ENCODE results near the gene VPS35L.
A peak's percentile ranks its signal among the peaks of the same experiment; 100 is the strongest.
"Not testable (repeated sequence)": the region's sequence is repeated elsewhere in the genome, so short reads cannot be mapped to it uniquely, and the experiment has no call there.

Gene VPS35L

DNA sequence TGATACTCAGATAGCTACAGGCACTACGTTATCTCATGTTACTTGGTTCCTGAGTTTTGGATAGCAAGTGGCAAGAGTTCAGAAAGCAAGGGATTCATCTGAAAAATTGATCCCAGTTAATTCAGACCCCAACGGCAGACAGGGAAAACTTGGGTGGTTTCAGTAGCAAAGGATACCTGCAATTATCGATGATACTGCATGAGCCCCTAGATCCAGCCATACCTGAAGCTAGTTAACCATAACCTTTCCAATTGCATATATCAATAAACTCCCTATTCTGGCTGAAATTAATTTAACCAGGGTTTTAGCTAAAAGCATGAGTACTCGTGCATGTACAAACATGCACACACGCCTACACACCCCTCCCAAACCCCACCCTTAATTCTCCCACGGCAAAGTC lies 158.2 kb downstream of the VPS35L start:
- no peak for DNase-seq

DNA sequence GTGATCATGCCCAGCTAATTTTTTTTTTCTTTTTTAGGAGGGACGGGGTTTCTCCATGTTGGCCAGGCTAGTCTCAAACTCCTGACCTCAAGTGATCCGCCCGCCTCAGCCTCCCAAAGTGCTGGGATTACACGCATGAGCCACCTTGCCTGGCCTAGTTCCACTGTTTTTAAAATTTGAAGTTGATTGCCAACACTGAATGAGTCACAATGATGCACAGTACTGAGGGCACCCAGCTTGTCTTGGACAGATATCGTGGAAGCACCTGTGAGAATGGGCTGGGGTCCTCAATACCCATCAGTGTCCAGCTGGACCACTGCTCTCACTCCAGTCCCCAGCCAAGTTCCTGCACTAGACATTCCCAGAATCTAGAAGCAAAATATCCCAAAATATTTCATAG lies 160.1 kb downstream of the VPS35L start:
- no peak for DNase-seq

DNA sequence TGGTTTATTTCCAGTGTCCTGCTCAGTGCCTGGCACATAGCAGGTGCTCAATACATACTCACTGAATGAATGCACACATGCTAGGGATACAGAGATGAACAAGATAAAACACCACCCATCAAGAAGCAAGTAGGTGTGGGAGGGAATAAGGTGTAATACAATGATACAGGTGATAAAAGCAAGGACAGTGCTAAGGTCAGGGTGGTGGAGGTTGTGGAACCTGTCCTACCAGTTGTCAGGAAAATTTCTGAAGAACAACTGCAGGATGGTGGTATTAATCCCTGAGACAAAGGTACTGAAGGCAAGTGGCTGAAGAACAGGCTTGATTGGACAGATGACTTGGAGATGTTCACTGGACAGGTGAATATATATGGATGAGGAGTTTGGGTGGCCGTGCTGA lies 160.7 kb downstream of the VPS35L start:
- no peak for DNase-seq

DNA sequence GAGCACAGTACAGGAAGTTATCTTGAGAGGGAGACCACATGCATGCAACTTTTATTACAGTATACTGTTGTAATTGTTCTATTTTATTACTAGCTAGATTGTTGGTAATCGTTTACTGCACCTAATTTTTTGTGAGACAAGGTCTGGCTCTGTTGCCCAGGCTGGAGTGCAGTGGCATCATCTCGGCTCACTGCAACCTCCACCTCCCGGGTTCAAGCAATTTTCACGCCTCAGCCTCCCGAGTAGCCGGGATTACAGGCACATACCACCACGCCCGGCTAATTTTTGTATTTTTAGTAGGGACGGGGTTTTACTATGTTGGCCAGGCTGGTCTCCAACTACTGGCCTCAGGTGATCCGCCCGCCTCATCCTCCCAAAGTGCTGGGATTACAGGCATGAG lies 161.2 kb downstream of the VPS35L start:
- not testable (repeated sequence) for DNase-seq

DNA sequence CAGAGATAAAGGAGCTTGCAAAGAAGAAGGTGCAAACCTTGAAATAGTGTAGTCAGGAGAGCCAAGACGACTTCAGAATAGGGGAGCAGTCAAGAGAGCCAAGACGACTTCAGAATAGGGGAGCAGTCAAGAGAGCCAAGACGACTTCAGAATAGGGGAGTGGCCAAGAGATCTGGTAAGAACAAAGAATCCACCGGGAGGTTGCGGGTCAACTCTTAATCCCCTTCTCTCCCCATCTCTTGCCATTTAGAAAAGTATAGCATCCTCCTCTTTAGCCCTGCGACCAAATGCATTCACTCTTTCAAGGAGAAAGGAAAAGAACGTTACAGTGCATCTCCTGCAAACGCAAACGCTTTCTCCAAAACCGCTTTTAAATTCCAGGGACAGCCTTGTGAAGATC lies 161.8 kb downstream of the VPS35L start:
- no peak for DNase-seq

DNA sequence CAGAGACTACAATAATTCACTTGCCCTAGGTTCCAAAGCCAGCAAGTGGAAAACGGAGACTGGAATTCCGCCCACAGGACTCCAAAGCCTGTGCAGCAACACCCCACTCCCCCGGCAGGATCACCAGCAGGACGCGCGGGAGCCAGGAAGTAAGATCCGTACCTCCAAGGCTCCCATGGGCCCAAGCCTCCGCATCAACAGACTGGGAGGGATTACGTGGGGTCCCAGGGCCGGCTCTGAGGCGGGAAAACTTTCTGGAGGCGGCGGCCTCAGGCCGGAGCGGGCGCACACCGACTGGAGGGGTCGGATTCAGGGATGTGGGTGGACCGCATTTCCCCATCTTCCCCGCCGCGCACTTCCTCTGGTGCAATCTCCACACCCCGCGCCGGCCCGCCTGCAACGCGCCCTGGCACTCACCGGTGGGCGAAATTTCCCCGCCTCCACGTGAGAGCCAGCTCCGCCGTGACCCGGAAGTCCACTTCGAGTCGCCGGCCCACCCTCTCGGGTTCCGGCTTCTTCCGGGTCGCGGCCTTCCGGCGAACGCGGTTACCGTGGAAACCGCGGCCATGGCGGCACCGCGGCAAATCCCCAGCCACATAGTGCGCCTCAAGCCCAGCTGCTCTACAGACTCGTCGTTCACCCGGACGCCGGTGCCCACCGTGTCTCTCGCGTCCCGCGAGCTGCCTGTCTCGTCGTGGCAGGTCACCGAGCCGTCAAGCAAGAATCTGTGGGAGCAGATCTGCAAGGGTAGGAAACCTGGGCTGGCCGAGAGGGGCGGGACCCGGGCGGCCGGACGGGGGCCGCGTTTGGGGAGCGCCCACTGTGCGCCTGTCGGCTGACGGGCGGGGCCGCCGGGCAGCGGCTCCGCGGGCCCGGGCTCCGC lies 162.5 kb downstream of the VPS35L start, which contains the start of the genes IQCK and KNOP1:
Gene IQCK (plus strand): TSS at position 531 of the 883 bp plus-strand sequence. CDS start 36 bp downstream, at position 567.
Gene KNOP1 (minus strand): TSS at position 487 of the 883 bp plus-strand sequence. CDS start 3,192 bp downstream, outside the sequence.
- peak; percentile 89 to 92 for DNase-seq

DNA sequence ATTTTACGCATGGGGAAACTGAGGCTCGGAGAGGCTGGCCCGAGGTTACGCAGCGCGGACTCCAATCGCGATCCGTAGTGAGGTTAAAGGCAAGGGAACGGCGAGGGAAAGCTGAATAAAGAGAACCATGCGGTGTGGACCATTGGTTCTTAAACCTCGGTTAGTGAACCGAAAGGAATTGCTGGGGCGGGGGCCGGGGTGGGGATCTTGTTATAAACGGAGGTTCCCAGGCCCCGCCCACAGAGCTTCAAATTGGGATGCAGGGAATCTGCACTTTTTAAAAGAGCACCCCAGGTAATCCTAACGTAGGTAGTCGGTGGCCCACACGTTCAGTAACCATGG lies 163.1 kb downstream of the VPS35L start:
- no peak for DNase-seq

DNA sequence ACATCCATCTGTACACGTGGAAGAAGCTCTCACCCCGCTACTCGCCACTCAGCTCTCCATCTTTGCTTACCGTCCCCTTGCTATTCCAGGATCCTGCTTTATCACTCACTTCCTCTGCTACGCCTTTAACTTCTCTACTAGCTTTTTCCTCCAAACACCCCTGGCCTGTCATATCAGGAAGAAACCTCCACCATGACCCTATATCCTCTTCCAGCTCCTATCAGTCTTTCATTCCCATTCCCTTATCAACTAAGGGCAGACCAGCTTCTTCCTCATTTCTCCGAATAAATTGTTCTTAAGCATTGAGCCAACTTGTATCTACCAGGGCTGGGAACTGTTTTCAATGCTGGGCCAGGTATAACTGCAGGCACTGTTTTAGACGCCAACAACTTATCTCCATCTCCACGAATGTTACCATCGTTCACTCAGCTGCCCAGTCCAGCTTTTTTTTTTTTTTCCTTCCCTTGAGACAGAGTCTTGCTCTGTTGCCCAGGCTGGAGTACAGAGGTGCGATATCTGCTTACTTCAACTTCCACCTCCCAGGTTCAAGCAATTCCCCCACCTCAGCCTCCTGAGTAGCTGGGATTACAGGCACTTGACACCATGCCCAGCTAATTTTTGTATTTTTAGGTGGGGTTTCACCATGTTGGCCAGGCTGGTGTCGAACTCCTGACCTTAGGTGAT lies 166.9 kb downstream of the VPS35L start:
- DNase-seq = no peak

DNA sequence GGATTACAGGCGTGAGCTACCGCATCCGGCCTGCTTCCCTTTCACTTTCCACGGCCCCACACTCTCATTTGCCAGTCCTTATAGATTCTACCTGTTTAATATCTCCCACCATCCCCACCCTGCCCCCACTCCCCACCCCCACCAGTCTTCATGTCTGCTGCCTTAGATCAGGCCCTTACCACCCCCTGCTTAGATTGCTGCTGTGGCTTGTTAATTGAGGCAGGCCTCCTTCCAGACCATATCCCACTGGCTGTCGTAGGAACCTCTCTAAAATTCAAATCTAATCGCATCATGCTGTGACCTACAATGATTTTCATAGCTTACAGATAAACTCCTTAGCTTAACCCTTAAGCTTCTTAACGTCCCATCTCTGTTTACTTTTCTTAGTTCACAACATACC lies 167.5 kb downstream of the VPS35L start:
- DNase-seq = no peak

DNA sequence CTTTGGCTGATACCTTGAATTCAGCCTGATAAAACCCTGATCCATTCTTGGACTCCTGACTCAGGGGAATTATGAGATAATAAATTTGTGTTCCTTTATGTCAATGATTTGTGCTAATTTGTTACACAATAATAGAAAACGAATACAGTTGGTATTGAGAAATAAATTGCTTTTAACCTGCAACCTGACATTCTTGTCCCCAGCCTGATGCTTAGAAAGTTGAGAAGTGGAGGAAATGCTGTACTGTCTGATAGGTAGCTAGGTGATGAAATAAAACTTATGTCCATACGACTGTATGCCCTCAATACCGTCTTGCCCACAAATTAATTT lies 173.1 kb downstream of the VPS35L start:
- no peak for DNase-seq

DNA sequence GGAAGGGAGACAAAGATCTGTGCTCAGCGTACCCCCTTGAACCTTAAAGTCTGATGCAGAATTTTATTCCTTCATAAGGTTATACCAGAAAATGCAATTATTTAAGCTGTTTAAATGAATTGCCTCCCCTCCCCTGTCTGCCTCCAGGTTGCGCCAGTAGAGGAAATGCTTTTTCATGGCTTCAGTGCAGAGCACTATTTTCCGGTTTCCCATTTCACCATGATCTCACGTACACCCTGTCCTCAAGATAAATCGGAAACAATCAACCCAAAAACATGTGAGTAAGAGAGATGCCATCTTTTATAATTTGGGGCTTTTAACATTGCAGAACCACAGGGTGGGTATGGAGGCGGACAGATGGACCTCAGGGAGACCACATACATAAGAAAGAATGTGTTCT lies 178.0 kb downstream of the VPS35L start:
- DNase-seq = no peak

DNA sequence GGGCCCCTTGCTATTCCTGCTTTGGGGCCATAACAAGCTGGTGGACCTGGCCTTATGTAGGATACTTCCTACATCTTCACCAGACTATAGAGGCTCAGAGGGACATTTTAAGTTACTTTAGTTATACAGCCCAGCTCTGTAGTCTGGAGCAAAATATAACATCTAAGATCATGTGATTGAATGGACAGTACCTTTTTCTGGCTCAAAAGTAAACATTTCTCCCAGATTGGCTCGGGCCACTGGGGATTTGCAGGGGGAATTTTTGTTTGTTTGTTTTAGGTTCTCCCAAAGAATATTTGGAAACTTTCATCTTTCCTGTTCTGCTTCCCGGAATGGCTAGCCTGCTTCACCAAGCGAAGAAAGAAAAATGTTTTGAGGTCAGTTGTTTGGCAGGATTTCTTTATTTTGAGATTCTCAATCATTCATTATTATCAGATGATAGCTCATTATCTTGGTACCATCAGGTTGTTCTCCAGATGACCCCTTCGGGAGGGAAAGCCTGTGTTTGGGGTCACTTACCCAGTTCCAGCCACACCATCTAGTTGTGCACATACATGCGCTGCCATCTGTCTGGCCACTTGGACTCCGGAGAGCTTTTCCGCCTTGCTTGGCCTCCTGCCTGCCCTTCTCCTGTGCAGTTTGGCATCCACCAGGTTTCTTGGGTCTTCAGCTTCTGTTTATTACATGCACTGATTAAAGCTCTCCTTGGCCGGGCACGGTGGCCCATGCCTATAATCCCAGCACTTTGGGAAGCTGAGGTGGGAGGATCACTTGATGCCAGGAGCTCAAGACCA lies 179.8 kb downstream of the VPS35L start:
- no peak for DNase-seq

DNA sequence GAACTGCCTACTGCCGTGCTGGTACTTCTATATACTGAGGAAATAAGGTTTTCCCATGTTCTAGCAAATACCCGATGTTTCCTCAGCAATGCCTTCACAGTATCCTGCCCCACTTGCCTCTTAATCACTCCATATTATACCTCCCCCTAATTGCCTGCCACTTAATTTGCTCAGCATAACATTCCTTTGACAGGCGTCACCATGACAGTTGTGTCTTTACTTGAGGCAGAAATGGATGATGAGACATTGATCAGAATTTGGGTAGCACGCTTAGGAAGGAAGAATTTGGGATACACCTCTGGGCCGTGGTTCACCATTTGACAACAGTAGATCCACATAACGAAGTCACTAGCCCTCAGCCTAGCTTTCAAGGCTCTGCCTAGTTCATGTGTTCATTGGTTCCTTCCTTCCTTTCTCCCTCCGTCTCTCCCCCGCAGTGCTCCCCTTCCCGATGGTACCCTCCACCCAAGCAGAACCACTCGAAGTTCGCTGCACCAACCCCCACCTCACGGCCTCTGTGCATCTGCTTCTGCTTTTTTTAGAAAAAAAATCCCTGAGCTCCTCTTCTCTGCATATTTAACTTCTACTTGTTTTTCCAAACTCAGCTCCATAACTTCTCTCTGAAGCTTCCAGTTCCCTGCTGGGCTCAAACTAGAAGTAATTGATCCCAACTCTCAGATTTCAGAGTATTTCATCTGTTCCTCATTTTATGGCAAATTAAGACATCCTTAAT lies 182.0 kb downstream of the VPS35L start:
- no peak for DNase-seq

DNA sequence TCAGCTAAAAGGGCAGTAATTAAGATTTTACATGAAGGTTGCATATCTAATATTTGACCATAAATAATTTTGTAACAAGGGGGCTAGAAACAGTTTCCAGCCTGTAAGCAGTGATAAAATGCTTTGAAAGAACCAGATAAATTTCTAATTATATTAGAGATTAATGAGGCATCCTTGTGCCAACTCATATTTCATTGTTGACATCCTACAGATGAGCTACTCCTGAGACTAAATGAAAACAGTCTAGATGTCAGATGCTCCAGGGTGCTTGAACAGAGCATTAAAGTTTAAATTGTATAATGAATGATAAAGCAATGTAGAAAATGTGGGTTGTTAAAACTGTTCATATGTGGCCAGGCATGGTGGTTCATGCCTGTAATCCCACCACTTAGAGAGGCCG lies 185.9 kb downstream of the VPS35L start:
- no peak for DNase-seq

DNA sequence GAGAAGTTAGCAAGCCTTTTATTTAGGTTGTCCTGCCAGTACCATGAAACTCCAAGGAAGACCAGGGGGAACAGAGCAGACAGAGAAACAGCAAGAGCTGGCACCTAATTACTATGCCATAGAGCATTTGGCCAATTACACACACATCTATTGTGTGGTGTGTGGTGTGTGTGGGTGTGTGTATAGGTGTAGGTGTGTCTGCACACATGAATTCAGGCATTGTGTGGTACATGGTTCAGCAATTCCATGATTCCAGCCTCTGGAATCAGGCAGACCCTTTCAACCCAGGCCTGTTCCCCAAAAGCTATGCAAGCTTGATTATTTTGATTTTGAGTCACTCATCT lies 188.3 kb downstream of the VPS35L start:
- DNase-seq = no peak

DNA sequence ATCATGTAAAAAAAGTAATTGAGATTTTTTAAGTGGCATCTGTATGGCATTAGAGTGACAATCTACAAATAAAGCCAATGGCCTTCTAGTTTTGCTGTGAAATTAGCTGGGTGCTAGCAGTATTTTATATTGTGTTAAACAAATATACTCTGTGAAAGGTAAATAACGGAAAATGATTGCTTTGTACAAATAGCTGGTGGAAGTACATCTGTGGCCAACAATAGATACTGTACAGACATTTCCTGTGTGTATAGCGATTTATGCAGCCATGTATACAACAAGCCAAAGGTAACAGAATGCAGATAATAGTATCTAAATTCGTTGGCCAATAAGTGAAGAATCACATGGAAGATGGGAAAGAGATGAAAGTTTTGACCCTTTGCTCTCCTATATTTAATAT lies 189.2 kb downstream of the VPS35L start:
- DNase-seq = no peak

DNA sequence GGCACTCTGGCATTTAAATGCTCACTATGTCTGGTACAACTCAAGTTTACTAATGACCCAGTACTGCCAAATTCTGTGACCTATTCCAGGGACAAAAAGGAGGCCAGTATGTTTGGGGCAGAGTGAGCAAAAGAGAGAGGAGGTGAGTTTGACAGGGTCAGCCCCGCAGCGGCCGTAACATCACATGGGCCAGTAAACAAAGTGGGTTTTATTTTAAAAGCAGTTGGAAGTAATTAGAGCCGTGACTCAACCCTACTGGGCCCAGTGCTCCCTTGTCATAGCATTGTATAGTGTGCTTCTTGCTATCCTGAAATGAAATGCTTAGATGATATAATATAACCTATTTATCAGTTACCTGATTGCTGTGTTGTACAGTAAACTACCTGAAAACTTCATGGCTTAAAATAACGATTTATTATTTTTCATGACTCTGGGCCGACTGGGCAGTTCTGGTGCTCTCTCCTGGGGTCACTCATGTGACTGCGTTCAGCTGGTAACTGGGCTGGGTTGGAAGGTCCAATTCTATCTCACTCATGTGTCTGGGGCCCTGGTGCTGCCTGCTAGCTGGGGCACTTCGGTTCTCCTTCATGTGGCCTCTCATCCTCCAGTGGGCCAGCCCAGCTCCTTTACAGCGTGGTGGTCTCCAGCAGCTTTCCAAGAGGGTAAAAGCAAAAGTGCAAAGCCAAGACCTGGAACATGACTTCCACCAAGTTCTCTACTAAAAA lies 189.9 kb downstream of the VPS35L start:
- no peak for DNase-seq

DNA sequence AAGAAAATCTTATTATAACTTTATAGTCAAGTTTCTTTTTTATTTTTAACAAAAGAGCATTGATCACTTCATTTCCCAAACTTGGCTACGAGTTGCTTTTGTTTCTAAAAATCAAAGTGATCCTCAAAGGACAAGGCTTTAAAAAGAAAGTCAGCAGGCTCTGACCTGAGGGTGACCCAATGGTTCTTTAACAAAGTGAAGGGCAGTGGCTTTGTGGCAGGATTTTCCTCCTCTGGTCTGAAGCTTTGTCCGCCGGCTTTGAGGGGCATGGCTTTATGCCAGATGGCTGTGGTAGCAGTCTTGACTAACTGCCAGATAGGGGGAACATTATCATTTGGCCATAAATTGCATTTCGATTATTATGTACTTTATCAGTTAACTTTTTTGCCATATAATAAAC lies 191.1 kb downstream of the VPS35L start:
- DNase-seq = no peak

DNA sequence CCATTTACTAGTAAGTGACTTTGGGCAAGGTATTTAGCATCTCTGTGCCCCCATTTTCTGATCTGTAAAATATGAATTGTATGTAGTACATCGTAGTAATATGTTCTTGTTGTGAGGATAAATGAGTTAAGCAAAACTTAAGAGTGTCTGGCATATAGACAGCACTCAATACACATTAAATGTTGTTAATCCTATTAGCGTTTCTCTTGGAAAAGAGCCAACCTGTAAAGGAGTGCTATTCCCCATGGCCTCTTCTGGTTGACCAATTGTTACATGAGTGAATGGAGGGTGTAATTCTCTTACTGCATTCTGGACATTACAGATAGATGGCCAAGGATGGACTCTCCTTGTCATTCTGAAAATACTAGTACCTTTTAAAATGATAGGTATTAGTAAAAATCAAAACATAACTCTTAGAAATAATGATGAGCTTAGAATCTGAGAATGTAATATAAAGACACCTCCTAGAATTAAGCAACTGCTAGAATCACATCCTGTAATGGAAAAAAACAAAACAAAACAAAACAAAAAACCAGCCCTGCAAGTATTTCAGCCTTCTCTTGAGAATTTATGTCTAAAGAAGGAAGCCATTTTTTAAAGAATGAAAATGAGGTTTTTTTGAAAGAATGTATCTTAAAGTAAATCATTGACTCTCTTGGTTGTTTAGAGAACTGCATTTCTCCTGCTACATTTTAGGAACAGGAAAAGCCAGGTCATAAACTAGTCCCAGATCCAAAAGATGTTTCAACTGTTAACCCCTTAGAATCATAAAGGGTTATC lies 193.1 kb downstream of the VPS35L start:
- no peak for DNase-seq

DNA sequence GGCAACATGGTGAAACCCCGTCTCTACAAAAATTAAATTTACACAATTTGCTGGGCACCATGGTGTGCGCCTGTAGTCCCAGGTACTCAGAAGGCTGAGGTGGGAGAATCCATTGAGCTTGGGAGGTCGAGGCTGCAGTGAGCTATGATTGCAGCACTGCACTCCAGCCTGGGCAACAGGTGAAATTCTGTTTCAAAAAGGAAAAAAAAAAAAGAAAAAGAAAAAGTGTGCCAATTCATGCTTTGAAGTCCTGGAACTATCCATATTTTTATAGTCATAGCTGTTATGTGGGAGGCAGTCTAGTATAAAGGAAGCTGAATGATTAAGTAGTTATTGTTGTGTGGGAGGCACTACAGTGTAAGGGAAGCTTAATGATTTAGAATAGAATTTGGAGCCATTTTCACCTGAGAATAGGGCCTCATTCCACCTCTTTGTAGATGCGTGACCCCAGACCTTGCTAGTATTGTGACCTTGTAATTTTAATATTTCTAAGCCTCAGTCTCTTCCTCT lies 194.1 kb downstream of the VPS35L start:
- DNase-seq = no peak
